ENCODE data around the gene CHRND. TPM values are rescaled to one million over a fixed set of nuclear protein-coding genes. Genes with fewer than 3 reads are reported as not detected.

CHRND gene
- polyA plus RNA-seq, 2 donors = not detected

DNA sequence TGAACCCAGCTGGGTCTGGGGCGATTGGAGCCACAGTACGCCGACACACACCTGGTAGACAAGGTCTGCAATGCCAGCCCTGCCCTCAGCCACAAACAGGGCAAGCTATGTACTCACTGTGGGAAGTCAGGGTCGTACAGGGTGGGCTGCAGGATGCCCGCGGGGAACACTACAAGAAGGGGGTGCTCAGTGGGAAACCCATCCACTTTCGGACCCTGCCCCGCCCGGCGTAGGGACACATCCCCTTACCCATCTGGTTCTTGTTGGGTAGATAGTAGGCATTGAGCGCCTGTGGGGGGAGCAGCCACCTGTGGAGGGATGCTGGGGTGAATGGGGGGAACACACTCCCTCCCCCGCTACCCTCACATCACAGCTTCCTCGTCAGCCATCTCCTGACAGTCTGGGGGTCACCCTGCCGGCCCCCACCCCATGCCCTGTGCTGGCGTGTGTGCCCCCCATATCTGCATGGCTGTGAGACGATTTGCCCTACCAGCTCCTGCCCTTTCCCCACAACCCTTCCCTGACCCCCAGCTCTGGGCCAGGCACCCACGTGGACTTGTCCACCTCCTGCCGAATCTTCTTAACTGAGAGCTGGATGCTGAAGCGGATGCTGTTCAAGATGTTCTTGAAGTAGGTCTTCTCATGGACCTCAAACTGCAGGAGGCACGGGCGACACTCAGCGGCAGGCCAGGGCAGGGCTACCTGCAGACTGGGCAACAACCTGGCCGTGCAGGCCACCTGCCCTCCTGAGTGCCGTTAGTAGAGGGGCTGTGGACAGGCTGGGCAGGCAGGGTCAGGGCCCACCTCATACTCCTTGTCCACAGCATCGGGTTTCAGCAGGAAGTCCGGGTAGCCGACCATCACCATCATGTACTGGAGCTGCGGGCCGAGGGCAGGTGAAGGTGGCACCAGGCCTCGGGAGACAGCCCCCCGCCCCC, 43.4 kb upstream of the CHRND start:
- H3K4me3 ChIP-seq (ENCODE audit: low read depth in 1 of 2, low read length in 2 of 2) = no peak overlapping the region
- no peaks in the 10 kb centered on the region for H3K9me3 ChIP-seq (ENCODE audit: control insufficient read depth in 2 of 2, insufficient read depth in 1 of 2, low read depth in 1 of 2, low read length in 1 of 2)
- 87 to 88% methylated on average over 31 of the region's 31 CpGs for WGBS, 2 donors
- peaks cover 2 to 15% of the 10 kb centered on the region in 2 donors for H3K27me3 ChIP-seq (ENCODE audit: control insufficient read depth in 1 of 2, insufficient read depth in 2 of 2, low read length in 2 of 2)
- no peak overlapping the region for H3K27ac ChIP-seq (ENCODE audit: low read depth in 2 of 2, low read length in 1 of 2)
- H3K36me3 ChIP-seq (ENCODE audit: control insufficient read depth in 2 of 2, insufficient read depth in 2 of 2, low read length in 1 of 2) = no peaks in the 10 kb centered on the region
- H3K4me1 ChIP-seq (ENCODE audit: control insufficient read depth in 2 of 2, insufficient read depth in 2 of 2, low read length in 1 of 2) = peaks cover 3 to 7% of the 10 kb centered on the region in 2 donors

DNA sequence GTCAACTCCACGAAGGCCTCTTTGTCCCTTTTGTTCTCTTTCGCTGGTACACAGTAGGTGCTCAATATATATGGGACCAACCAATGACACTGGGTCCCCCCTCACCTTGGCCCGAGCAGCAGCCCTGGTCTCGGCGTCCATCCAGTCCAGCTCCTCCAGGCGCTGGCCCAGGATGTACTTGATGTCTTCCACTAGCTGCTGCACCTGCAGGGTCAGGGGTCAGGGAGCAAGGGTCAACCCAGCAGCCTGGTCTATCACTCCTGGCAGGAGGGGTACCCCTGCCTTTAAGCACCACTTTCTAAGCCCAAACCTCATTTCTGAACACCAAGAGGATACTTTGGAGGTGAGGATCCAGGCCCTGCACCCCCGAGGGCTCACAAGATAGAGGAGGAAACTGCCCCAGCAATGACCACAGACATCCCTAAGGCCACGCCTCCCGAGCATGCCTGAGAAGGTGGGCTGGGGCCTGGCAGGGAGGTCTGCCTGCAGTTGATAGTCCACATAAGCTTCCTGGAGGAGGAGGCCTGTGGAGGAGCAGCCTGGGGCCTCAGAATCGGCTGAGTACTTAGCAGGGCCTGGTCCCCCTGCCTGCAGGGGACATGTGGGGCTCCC, 42.5 kb upstream of the CHRND start:
- no peak overlapping the region for H3K27ac ChIP-seq (ENCODE audit: low read depth in 2 of 2, low read length in 1 of 2)
- peaks cover 10 to 20% of the 10 kb centered on the region in 2 donors for H3K27me3 ChIP-seq (ENCODE audit: control insufficient read depth in 1 of 2, insufficient read depth in 2 of 2, low read length in 2 of 2)
- H3K4me1 ChIP-seq (ENCODE audit: control insufficient read depth in 2 of 2, insufficient read depth in 2 of 2, low read length in 1 of 2) = peaks cover 3 to 7% of the 10 kb centered on the region in 2 donors
- 89 to 91% methylated on average over 10 of the region's 10 CpGs for WGBS, 2 donors
- no peak overlapping the region for H3K4me3 ChIP-seq (ENCODE audit: low read depth in 1 of 2, low read length in 2 of 2)
- H3K36me3 ChIP-seq (ENCODE audit: control insufficient read depth in 2 of 2, insufficient read depth in 2 of 2, low read length in 1 of 2) = no peaks in the 10 kb centered on the region
- H3K9me3 ChIP-seq (ENCODE audit: control insufficient read depth in 2 of 2, insufficient read depth in 1 of 2, low read depth in 1 of 2, low read length in 1 of 2) = no peaks in the 10 kb centered on the region

DNA sequence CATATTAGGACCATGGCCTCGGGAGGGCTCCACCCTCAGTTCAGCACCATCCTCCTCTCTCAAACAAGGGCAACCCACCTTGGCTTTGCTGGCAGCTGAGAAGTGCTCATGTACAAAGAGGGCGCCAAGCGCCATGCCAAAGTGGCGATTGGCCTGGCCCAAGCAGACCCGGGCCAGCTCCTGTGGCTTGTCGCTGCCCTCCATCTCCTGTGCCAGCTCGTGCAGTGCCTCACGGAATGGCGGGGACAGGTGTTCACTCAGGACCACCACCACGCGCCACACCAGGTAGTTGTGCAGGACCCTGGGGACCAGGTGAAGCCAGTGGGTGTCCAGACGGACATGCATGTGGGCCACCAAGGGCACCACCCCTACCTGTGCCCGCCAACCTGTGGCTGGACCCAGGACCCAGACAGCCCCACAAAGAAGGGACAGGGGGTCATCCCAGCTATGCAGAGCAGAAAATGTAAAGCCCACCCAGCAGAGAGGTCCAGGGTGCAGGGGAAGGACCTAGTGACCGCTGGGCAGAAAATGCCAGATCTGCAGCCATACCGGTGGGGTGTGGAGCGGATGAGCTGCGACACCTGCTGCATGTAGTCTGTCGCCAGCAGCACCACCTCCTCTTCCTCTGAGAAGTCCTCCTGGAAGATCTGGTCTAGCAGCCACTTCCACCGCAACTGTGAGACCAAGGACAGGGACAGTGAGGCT, 41.9 kb upstream of the CHRND start:
- peaks cover 3 to 7% of the 10 kb centered on the region in 2 donors for H3K4me1 ChIP-seq (ENCODE audit: control insufficient read depth in 2 of 2, insufficient read depth in 2 of 2, low read length in 1 of 2)
- H3K27ac ChIP-seq (ENCODE audit: low read depth in 2 of 2, low read length in 1 of 2) = no peak overlapping the region
- H3K36me3 ChIP-seq (ENCODE audit: control insufficient read depth in 2 of 2, insufficient read depth in 2 of 2, low read length in 1 of 2) = no peaks in the 10 kb centered on the region
- H3K27me3 ChIP-seq (ENCODE audit: control insufficient read depth in 1 of 2, insufficient read depth in 2 of 2, low read length in 2 of 2) = peaks cover 15 to 21% of the 10 kb centered on the region in 2 donors
- no peaks in the 10 kb centered on the region for H3K9me3 ChIP-seq (ENCODE audit: control insufficient read depth in 2 of 2, insufficient read depth in 1 of 2, low read depth in 1 of 2, low read length in 1 of 2)
- WGBS, 2 donors = 89 to 92% methylated on average over 19 of the region's 19 CpGs
- H3K4me3 ChIP-seq (ENCODE audit: low read depth in 1 of 2, low read length in 2 of 2) = no peak overlapping the region

GRCh38 chr2:232484628-232485347, 41.2 kb upstream of the CHRND start:
- H3K27ac ChIP-seq (ENCODE audit: low read depth in 2 of 2, low read length in 1 of 2) = no peak overlapping the region
- 80 to 81% methylated on average over 12 of the region's 12 CpGs for WGBS, 2 donors
- peaks cover 19 to 21% of the 10 kb centered on the region in 2 donors for H3K27me3 ChIP-seq (ENCODE audit: control insufficient read depth in 1 of 2, insufficient read depth in 2 of 2, low read length in 2 of 2)
- no peak overlapping the region for H3K4me3 ChIP-seq (ENCODE audit: low read depth in 1 of 2, low read length in 2 of 2)
- no peaks in the 10 kb centered on the region for H3K36me3 ChIP-seq (ENCODE audit: control insufficient read depth in 2 of 2, insufficient read depth in 2 of 2, low read length in 1 of 2)
- H3K4me1 ChIP-seq (ENCODE audit: control insufficient read depth in 2 of 2, insufficient read depth in 2 of 2, low read length in 1 of 2) = peaks cover 3 to 7% of the 10 kb centered on the region in 2 donors
- H3K9me3 ChIP-seq (ENCODE audit: control insufficient read depth in 2 of 2, insufficient read depth in 1 of 2, low read depth in 1 of 2, low read length in 1 of 2) = no peaks in the 10 kb centered on the region

DNA sequence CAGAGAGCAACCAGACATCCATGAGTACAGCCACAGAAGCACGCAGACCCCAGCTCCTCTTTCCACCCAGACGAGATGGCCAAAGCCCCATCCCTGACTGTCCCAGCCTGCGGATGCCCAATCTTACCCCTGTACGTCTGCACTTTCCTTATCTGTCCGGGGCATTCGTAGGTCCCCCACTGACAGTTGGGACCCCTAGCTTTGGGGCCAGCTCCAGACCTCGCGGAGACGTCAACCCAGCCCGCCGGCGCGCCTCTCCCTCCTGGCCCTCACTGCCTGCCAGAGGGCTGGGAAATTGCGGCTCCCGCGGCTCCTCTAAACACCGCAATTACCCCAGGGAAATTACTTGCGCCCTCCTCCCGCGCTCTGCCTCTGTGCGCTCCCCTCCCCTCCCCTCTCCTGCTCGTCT, 40.6 kb upstream of the CHRND start:
- no peak overlapping the region for H3K4me3 ChIP-seq (ENCODE audit: low read depth in 1 of 2, low read length in 2 of 2)
- WGBS, 2 donors = 8 to 9% methylated on average over 20 to 22 of the region's 22 CpGs
- no peak overlapping the region for H3K27ac ChIP-seq (ENCODE audit: low read depth in 2 of 2, low read length in 1 of 2)
- H3K4me1 ChIP-seq (ENCODE audit: control insufficient read depth in 2 of 2, insufficient read depth in 2 of 2, low read length in 1 of 2) = peaks cover 3 to 7% of the 10 kb centered on the region in 2 donors
- peaks cover 19 to 21% of the 10 kb centered on the region in 2 donors for H3K27me3 ChIP-seq (ENCODE audit: control insufficient read depth in 1 of 2, insufficient read depth in 2 of 2, low read length in 2 of 2)
- H3K9me3 ChIP-seq (ENCODE audit: control insufficient read depth in 2 of 2, insufficient read depth in 1 of 2, low read depth in 1 of 2, low read length in 1 of 2) = no peaks in the 10 kb centered on the region
- H3K36me3 ChIP-seq (ENCODE audit: control insufficient read depth in 2 of 2, insufficient read depth in 2 of 2, low read length in 1 of 2) = no peaks in the 10 kb centered on the region

DNA sequence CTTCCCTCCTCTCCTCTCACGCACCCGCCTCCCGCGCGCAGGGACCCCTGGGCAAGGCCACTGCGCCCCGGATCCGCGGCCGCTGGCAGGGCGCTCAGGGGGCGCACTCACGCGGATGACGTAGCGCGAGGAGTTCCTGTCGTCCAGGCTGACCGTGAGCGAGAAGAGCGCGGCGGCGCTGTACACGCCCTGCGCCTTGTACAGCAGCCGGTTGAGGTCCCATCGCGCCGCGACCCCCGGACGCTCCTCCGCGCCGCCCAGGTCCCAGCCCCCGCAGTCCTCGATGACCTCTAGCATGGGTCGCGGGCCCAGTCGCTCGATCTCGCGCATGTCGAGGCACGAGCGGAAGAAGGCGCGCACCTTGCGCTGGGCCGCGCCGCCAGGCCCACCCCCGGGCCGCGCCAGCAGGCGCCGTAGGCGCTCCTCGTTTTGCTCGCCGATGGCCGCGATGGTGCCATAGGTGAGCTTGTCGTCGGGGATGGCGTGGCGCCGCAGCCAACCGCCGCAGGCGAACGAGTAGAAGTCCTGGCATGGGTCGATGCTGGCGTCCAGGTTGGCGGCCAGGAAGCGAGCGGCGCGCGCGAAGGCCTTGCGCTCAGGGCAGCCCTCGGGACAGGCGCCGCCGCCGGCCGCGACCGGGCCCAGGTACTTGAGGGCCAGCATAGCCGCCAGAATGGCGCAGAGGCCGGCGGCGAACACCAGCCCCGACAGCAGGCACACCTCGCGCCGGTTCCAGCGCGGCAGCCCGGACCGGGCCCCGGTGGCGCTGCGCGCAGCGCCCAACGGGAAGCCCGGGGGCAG, 40.0 kb upstream of the CHRND start:
- H3K27ac ChIP-seq (ENCODE audit: low read depth in 2 of 2, low read length in 1 of 2) = no peak overlapping the region
- no peaks in the 10 kb centered on the region for H3K36me3 ChIP-seq (ENCODE audit: control insufficient read depth in 2 of 2, insufficient read depth in 2 of 2, low read length in 1 of 2)
- H3K4me1 ChIP-seq (ENCODE audit: control insufficient read depth in 2 of 2, insufficient read depth in 2 of 2, low read length in 1 of 2) = peaks cover 3 to 7% of the 10 kb centered on the region in 2 donors
- WGBS, 2 donors = 5% methylated on average over 91 to 111 of the region's 111 CpGs
- peaks cover 19 to 21% of the 10 kb centered on the region in 2 donors for H3K27me3 ChIP-seq (ENCODE audit: control insufficient read depth in 1 of 2, insufficient read depth in 2 of 2, low read length in 2 of 2)
- no peaks in the 10 kb centered on the region for H3K9me3 ChIP-seq (ENCODE audit: control insufficient read depth in 2 of 2, insufficient read depth in 1 of 2, low read depth in 1 of 2, low read length in 1 of 2)
- H3K4me3 ChIP-seq (ENCODE audit: low read depth in 1 of 2, low read length in 2 of 2) = no peak overlapping the region

DNA sequence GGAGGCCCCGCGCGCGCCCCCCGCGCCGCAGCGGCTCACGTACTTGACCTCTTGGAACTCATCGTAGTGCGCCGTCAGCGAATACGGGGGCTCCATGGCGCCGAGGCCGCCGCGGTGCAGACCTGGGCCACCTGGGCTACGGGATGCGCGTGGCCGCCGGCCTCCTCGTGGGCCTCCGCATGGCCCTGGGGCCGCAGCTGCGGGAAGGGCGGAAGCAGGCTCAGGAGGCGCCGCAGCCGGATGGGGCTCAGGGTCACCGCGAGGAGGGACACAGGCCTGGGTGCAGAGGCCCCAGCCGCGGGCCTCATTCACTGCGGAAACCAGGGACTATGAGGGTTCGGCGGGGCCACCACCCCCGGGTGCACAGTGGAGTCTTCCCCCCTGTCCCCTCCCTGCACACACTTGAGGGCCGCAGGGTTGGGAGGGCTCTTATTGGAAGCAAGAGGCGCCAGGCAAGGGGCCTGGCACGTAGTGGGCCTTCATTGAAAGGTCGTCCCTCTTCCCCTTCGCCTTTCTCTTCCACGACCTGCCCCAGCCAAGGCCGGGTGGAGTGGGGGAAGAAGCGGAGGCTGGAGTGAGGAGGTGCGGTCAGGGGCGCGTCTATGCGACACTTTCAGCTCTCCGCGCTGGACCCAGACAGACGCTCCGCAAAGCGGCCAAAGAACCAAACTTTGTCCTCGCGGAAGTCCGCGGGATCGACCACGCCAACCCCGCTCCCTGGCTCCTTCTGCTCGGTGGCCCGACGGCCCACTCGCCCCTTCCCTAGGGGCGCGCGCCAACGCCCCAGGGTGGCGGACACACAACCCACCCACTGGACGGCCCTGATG, 39.2 kb upstream of the CHRND start:
- WGBS, 2 donors = 4% methylated on average over 68 to 74 of the region's 74 CpGs
- Histone ChIP-seq H3K27me3 (ENCODE audit: control insufficient read depth in 1 of 2, insufficient read depth in 2 of 2, low read length in 2 of 2) (peaks cover 19 to 21% of the 10 kb centered on the region in 2 donors), H3K4me3 (ENCODE audit: low read depth in 1 of 2, low read length in 2 of 2) (peak overlapping the region in 1 of 2 donors; percentile 28), H3K27ac (ENCODE audit: low read depth in 2 of 2, low read length in 1 of 2) (no peak overlapping the region), H3K4me1 (ENCODE audit: control insufficient read depth in 2 of 2, insufficient read depth in 2 of 2, low read length in 1 of 2) (peaks cover 3 to 7% of the 10 kb centered on the region in 2 donors), H3K36me3 (ENCODE audit: control insufficient read depth in 2 of 2, insufficient read depth in 2 of 2, low read length in 1 of 2) (no peaks in the 10 kb centered on the region), H3K9me3 (ENCODE audit: control insufficient read depth in 2 of 2, insufficient read depth in 1 of 2, low read depth in 1 of 2, low read length in 1 of 2) (no peaks in the 10 kb centered on the region)

GRCh38 chr2:232487385-232488096, 38.4 kb upstream of the CHRND start, which contains the start of gene ECEL1:
TSS of gene ECEL1 (minus strand) at chr2:232487834. CDS start at chr2:232486653, 1,181 bp downstream.
- Histone ChIP-seq H3K4me1 (ENCODE audit: control insufficient read depth in 2 of 2, insufficient read depth in 2 of 2, low read length in 1 of 2) (peaks cover 3 to 7% of the 10 kb centered on the region in 2 donors), H3K4me3 (ENCODE audit: low read depth in 1 of 2, low read length in 2 of 2) (peak within 1 kb of the TSS in 1 of 2 donors; percentile 28), H3K9me3 (ENCODE audit: control insufficient read depth in 2 of 2, insufficient read depth in 1 of 2, low read depth in 1 of 2, low read length in 1 of 2) (no peaks in the 10 kb centered on the region), H3K27ac (ENCODE audit: low read depth in 2 of 2, low read length in 1 of 2) (no peak within 1 kb of the TSS), H3K36me3 (ENCODE audit: control insufficient read depth in 2 of 2, insufficient read depth in 2 of 2, low read length in 1 of 2) (no peaks in the 10 kb centered on the region), H3K27me3 (ENCODE audit: control insufficient read depth in 1 of 2, insufficient read depth in 2 of 2, low read length in 2 of 2) (peaks cover 19 to 21% of the 10 kb centered on the region in 2 donors)
- 2% methylated on average over 54 to 102 of the region's 102 CpGs for WGBS, 2 donors
